GM19043 (cell line): ENCODE data around the gene UGT2B11.
"Not testable (repeated sequence)": the region's sequence is repeated elsewhere in the genome, so short reads cannot be mapped to it uniquely, and the experiment has no call there.

ENCODE experiments used
- ATAC-seq: cut with Tn5 transposase; IDR thresholded peaks from one replicate; pipeline ENCODE4 v1.9.1; 2021; ENCODE audit warnings: low read depth; ENCODE audit not compliant: unreplicated experiment

The UGT2B11 gene

GRCh38 chr4:69214716-69215115 lies at the start of gene UGT2B11:
UGT2B11 (minus strand) TSS chr4:69214748; CDS start chr4:69214722, 26 bp downstream.
- no peak for ATAC-seq

DNA sequence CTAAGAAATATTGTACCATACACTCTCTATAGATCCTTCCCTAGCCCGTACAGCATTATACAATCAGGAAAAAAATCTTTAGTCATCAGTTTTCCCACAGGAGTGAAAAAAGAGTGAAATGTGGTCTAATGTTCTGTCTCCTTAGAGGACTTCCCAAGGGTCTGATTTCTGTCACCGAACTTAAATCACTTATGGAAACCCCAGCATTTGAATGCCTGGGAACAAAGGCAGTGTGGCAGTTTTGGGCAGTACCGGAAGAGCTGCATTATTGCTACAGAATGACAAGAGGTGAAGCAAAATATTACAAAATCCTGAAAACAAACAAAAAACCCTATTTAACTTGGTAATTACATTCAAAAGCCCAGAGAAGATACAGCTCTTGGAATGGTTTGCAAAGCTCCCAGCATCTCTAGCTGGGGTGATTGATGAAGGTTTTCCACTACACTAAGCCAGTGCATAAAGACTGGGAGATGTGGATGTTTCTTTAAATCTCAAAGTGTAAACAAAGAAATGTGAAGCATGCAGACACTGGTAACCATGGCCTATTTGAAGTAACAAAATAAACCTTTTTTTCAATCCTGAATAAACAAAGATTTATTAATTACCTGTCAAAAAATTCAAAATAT lies 38.7 kb upstream of the UGT2B11 start:
- not testable (repeated sequence) for ATAC-seq

DNA sequence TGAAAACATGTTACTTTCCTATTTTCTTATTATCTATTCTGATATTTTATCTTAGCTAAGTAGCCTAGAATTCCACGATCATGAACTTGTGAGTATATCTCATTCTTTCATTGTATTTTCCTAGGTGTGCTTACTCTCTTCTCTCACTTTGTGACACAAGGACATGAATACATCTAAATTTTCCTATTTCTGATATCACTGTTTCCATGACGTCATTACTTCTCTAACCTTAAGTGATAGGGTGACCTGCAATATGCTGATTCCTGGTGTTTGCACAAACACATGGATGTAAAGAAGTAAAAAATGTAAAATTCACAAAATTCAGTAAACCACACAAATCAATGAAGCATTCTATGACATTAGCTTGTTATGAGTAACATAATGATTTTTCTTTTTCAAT lies 36.3 kb upstream of the UGT2B11 start:
- not testable (repeated sequence) for ATAC-seq

GRCh38 chr4:69242562-69243240 lies 28.2 kb upstream of the UGT2B11 start:
- ATAC-seq, result not testable (repeated sequence)

GRCh38 chr4:69241746-69242145 lies 27.2 kb upstream of the UGT2B11 start:
- not testable (repeated sequence) for ATAC-seq

DNA sequence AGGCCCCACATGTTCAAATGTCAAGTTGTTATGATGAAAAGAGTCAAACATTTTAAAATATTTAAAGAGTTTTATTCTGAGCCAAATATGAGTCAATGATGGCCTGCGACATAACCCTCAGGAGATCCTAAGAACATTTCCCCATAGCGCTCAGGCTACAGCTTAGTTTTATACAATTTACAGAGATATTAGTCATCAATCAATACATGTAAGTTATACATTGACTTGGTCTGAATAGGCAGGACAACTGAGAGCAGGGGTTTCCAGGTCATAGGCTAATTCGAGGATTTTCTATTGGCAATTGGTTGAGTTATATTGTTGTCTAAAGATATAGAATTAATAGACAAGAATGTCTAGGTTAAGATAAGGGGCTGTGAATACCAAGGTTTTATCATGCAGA lies 26.2 kb upstream of the UGT2B11 start:
- not testable (repeated sequence) for ATAC-seq

GRCh38 chr4:69239557-69240168 lies 25.1 kb upstream of the UGT2B11 start:
- ATAC-seq, result no peak

DNA sequence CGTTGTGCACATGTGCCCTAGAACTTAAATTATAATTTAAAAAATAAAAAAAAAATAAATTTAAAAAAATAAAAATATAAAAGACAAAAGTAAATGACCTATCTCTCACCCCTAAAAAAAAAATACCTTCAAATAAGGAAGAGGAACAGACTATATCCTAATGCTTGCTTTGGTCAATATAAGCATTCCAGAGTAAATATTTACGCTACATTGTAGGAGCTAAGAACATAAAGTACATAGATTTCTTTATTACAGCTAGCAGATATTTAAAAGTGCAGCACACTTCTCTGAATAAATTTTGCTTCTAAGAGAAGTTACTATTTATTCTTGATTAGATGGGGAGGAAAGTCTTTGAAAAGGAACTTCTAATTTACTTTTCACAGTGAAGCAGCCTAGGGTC lies 24.5 kb upstream of the UGT2B11 start:
- no peak for ATAC-seq

DNA sequence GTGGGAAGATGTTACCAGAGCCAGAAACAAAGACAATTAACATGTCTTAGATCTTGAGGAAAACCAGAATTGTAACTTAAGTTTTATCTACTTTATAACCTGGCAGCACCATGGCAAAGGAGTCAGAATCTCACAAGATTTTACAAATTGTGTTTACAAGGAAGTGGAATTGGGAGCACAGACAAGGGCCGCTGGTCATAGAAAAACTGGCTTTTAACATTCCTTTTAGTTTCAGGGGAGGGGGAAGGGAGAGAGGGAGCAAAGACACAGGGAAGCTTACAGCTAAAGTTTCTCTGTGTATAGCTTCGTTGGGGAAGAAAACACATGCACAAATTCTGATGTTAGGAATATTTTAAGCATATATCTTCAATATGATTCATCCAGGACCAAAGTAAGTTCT lies 10.3 kb upstream of the UGT2B11 start:
- ATAC-seq, result no peak

- ATAC-seq, result not testable (repeated sequence)
These were observed 8.7 kb upstream of the UGT2B11 start for GRCh38 chr4:69223277-69223676.

DNA sequence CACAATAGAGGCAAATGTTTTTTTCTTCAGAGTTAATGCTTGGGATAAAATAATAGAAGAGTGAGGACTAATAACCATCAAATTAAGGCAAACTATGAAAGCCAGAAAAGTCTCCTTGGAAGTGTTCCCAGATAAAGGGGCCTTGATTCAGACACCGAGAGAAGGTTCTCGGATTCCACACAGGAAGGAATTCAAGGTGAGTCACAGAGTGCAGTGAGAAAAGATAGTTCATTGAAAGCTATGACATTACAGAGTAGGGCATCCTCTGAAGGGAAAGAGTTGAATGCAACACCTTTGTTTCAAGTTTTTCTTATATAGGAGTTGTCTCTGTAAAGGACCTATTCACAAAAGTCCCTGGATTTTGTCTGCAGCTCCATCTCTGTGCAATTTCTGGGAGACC lies 3.9 kb upstream of the UGT2B11 start:
- ATAC-seq, result not testable (repeated sequence)

DNA sequence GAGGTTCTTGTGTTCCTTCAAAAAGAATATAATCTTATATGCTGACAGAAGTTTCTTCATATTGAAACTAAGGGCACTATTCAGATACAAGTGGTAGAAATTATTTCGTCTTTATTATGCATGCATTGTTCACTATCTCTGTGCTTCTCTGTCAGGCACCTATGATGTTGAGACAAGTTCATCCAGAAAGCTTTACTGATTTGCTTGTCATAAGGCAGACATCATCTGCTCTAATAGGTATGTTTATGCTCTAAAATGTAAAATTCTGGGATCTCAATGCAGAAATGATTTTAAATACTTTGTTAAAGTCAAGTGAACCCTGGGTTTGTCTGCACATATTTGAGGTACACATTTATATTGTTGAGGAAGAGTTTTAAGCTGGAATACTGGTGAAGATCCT lies 3.6 kb downstream of the UGT2B11 start:
- ATAC-seq, result no peak

DNA sequence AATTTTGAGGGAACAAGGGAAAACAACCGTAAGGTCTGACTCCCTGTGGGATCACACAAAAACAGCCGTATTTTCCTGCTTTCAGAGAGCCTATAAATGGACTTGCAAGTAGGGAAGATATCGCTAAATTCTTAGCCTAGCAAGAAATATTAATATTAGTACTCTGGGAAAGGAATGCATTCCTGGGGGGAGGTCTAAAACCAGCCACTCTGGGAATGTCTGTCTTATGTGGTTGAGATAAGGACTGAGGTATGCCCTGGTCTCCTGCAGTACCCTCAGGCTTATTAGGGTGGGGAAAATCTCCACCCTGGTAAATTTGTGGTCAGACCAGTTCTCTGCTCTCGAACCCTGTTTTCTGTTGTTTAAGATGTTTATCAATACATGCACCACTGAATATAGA lies 16.0 kb downstream of the UGT2B11 start:
- ATAC-seq, result not testable (repeated sequence)

DNA sequence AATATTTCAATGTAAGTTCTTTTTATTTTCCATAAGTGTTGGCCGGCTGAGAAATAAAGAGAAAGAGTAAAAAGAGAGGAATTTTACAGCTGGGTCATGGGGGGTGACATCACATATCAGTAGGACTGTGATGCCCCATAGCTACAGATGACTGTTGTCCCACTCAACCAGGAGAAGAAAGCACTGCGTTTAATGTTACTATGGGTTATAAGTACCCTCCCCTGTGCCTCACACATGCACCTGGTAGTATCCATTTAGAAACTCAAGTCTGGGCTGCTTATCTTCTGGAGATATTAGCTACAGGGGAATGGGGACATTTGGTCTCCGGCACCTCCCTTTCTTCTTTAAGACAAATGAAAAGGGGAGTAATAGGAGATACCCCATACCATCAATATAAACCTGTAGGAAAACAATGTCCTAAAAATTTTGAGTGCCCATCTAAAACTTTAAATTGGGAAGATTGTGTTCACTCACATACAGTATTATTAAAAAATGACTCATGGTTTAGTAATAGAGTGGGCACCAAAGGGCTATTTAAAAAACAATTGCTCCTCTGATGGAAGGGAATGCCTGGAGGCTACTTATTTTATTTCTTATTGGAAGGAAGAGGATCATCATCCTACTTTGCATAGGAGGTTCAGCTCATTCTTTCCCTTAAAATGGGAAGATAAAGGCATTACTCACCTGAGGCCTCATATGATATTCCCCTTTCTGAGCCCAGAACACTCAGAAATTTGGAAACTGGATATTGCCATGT lies 18.2 kb downstream of the UGT2B11 start:
- ATAC-seq, result no peak

DNA sequence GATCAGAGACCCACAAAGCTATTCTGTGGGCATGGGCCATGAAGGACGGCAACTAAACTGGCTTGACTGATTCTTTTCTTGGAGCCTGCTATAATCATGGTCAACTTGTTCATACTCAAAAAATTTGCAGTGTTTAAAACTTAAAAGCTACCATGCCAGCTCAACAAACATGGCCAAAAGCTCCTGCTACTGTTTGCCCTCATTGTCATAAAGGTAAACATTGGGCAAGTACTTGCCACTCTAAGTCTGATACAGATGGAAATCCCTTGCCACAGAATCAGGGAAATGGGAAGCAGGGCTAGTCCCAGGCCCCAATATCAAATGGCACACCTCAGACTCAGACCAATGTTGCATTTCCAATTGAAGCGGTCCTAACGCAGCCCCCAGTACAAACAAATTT lies 20.4 kb downstream of the UGT2B11 start:
- no peak for ATAC-seq

DNA sequence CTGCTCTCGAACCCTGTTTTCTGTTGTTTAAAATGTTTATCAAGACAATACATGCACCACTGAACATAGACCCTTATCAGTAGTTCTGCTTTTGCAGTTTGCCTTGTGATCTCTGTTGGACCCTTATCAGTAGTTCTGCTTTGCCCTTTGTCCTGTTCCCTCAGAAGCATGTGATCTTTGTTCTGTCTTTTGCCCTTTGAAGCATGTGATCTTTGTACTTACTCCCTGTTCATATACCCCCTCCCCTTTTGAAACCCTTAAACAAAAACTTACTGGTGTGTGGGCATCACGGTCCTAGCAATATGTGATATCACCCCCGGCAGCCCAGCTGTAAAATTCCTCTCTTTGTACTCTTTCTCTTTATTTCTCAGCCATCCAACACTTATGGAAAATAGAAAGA lies 22.6 kb downstream of the UGT2B11 start:
- ATAC-seq, result not testable (repeated sequence)

DNA sequence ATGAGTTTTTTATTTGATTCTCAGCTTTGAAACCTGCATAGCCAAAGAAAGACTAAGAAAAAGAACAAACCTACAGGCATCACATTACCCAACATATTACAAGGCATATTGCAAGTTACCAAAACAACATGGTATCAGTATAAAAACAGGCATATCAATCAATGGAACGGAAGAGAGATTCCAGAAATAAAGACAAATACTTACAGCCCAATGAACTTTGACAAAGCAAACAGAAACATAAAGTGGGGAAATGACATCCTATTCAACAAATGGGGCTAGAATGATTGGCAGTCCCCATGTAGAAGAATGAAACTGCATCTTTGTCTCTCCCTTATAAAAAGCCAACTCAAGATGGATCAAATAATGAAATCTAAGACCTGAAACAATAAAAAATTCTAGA lies 23.9 kb downstream of the UGT2B11 start:
- not testable (repeated sequence) for ATAC-seq

DNA sequence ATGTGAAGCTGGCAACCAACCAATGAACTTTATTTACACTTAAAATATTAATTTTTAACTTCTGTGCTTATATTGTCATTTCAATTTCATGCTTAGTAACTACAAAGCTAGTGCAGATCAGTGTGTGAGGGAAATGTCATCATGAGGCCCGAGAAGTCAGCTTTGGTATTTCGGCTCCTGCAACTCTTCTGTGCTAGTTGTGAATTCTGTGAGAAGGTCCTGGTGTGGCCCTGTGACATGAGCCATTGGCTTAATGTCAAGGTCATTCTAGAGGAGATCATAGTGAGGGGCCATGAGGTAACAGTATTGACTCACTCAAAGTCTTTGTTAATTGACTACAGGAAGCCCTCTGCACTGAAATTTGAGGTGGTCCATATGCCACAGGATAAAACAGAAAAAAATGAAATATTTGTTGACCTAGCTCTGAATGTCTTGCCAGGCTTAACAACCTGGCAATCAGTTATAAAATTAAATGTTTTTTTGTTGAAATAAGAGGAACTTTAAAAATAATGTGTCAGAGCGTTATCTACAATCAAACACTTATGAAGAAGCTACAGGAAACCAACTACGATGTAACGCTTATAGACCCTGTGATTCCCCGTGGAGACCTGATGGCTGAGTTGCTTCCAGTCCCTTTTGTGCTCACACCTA lies 32.9 kb downstream of the UGT2B11 start:
- ATAC-seq, result not testable (repeated sequence)

DNA sequence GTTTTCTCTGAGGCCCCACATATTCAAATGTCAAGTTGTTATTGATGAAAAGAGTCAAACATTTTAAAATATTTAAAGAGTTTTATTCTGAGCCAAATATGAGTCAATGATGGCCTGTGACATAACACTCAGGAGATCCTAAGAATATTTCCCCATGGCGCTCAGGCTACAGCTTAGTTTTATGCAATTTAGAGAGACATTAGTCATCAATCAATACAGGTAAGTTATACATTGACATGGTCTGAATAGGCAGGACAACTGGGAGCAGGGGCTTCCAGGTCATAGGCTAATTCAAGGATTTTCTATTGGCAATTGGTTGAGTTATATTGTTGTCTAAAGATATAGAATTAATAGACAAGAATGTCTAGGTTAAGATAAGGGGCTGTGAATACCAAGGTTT lies 34.7 kb downstream of the UGT2B11 start:
- not testable (repeated sequence) for ATAC-seq

DNA sequence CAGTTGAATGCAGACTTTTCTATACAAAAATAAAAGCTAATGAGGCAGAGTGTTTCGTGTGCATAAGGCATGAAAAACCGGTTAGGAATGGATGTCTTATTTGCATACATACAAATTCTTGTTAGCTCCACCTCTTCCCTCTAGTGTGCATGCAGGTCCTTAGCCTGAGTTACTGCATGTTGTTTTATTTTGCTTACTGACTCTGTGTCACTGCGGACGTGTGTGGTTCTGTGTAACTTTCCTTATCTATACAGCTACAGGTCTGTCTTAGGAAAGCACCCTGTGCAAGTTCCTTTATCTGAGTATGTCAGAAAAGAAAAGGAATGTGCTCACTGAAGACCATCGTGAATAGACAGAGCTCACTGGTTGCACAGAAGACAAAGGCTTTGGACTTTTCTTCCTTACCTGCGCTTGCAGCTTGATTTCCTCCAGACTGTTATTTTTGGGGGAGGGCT lies 35.8 kb downstream of the UGT2B11 start:
- ATAC-seq, result not testable (repeated sequence)
